ENCODE results near the gene CARNS1.

Gene CARNS1

GRCh38 chr11:67406420-67406968 is 9.0 kb upstream of the CARNS1 start:
- no peak for DNase-seq
- in situ Hi-C loops (cut with MboI; ENCODE audit: low pct_unique_long_range_greater_than_20kb, low sequenced_read_pairs), result no loop called here

DNA sequence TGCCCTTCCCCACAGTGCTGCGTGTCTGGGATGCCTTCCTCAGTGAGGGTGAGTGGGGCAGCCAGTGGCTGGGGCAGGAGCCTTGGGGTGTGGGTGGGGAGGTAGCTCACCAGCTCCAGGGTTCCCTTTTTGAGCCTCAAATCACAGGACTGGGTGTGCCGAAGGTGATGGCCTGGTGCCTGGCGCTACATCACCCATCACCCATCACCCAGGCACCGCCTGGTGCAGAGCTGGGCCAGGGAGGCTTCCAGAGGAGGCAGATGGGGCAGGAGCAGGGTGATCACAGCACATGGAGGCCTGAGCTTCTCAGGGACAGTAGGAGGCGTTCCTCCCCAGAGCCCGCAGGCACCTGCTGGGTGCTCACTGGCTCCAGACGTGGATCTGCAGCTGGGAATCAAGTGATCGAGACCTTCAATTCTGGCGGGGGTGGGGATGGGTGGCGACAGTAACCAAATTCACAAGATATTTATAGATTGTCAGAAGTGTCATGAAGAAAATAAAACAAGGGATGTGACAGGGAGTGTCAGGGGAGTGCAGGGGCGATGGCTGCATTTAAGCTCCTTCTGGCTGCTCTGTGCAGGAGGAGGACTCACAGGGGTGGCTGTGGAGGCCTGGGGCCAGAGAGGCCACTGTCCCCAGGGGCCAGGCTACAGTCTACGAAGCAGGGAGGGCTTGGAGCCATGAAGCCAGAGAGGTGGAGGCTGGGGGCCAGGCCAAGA is 8.3 kb upstream of the CARNS1 start:
- DNase-seq, result no peak
- in situ Hi-C loops (cut with MboI; ENCODE audit: low pct_unique_long_range_greater_than_20kb, low sequenced_read_pairs), result no loop called here

DNA sequence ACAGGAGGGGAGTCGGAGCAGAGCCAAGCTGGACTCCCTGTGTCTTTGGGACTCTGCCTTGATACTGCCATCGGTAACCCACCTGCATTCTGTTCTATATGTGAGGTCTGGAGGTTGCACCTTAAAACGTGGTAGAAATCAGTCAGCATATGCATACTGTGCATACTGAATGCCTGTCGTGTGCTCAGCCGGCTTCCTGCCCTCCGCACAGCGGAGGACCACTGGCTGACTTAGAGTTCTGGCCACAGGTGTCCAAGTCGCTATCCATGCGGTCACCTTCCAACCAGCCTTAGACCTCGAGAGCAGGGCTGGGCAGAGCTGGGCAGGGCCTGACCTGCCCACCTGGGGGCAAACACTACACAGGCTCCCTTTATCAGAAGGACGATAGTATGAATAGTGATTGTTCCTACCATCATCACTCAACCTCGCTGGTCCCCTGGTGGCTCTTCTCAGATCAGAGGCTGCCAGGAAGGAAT is 7.8 kb upstream of the CARNS1 start:
- no peak for DNase-seq
- in situ Hi-C loops (cut with MboI; ENCODE audit: low pct_unique_long_range_greater_than_20kb, low sequenced_read_pairs), result no loop called here

GRCh38 chr11:67408437-67409200 is 6.9 kb upstream of the CARNS1 start:
- in situ Hi-C loops (cut with MboI; ENCODE audit: low pct_unique_long_range_greater_than_20kb, low sequenced_read_pairs), result no loop called here
- no peak for DNase-seq

- in situ Hi-C loops (cut with MboI; ENCODE audit: low pct_unique_long_range_greater_than_20kb, low sequenced_read_pairs), result no loop called here
- DNase-seq, result peak; percentile 60
These were observed 6.2 kb upstream of the CARNS1 start for GRCh38 chr11:67409261-67409666.

DNA sequence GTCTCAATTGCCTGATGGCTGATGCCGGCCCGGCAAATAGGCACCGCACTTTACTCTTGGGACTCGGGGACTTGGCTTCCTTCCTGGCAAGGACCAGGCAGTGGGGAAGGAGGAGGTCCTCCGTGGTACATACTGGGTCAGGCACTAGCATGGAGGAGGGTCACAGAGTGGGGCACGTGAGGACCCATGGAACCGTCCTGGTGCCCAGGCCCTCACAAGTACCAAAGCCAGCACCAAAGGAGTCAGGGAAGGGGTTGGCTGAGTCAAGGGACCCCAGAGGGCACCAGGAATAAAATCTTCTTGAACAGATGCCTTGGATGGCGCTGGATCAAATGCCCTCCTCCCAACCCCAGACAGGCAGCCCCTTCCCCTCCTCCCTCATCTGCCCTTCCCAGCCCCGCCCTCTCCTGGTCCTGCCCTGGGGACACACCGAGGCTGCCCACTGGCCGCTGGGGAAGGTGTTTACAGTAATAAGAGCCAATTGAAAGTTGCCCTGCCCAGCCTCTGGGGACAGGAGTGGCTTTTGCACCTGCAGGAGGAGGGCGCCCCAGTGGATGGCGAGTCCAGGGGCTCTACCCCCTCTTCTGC is 5.6 kb upstream of the CARNS1 start:
- in situ Hi-C loops (cut with MboI; ENCODE audit: low pct_unique_long_range_greater_than_20kb, low sequenced_read_pairs), result no loop called here
- no peak for DNase-seq

DNA sequence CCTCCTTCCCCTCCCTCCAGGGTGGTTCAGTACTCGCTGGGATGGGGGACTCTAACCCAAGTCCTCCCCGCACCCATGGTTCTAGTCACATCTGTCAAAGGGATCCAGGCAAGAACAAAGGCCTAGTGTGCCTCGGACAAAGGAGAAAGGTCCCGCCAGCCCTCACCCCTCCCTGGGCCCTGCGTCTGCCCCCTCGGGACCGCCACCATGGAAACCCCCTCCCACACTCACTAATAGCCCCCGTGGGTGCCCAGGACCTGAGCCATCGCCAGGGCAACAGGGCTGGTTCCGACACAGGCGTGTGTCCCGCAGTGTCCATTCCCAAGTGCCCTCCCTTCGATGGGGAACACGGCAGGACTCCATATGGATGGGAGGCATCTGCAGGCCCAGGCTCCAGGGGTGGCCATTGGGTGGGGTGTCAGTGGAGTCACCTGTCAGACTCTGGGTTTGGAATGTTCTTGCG is 5.1 kb upstream of the CARNS1 start:
- DNase-seq, result no peak
- in situ Hi-C loops (cut with MboI; ENCODE audit: low pct_unique_long_range_greater_than_20kb, low sequenced_read_pairs), result no loop called here

GRCh38 chr11:67410984-67411784 is 4.3 kb upstream of the CARNS1 start:
- in situ Hi-C loops (cut with MboI; ENCODE audit: low pct_unique_long_range_greater_than_20kb, low sequenced_read_pairs), result no loop called here
- DNase-seq, result no peak

DNA sequence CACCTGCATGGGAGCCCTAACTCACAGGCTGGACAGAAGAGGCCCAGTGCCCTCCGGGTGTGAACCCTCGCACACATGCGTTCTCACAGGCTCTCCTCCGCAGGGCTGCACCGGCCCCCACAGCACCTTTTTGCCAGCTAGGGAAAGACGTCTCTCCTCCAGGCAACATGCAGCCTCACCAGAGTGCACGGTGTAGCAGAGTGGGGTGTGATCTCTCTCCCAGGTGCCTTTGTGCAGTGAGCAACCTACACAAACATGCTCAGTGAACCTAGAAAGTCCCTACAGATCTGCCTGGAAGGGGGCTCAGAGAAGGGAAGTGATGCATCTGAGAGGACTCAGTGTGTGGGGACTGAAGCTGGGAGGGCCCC is 3.7 kb upstream of the CARNS1 start:
- no peak for DNase-seq
- in situ Hi-C loops (cut with MboI; ENCODE audit: low pct_unique_long_range_greater_than_20kb, low sequenced_read_pairs), result no loop called here

DNA sequence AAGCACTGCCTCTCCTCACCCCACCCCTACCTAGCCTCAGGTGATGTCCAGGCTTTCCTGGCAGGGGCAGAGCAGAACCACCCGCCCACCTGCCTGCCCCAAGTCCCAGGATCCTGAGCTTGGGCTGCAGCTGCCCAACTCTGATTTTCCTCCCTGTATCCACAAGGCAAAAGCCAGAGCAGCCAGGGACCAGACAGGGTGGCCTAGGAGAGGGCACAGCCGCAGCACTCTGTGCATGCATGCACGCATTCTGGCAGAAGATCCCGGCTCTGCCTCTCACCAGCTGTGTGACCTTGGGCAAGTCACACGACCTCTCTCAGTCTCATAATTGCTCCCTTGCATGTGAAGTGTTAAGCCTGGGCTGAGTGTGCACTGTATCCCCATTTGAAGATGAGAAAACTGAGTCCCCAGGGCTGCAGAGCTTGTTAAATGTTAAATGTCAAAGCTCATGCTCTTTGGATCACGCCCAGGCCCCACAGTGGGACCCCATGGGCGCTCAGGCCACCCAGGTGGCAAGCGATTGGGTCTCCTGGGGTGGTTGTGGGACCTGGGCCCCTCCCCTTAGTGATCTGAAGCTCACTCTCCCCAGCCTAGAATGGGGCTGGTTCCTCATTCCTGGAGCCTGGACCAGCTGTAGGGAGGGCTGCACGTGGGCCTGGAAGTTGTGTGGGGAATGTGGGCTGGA is 2.8 kb upstream of the CARNS1 start:
- DNase-seq, result no peak
- in situ Hi-C loops (cut with MboI; ENCODE audit: low pct_unique_long_range_greater_than_20kb, low sequenced_read_pairs), result no loop called here

DNA sequence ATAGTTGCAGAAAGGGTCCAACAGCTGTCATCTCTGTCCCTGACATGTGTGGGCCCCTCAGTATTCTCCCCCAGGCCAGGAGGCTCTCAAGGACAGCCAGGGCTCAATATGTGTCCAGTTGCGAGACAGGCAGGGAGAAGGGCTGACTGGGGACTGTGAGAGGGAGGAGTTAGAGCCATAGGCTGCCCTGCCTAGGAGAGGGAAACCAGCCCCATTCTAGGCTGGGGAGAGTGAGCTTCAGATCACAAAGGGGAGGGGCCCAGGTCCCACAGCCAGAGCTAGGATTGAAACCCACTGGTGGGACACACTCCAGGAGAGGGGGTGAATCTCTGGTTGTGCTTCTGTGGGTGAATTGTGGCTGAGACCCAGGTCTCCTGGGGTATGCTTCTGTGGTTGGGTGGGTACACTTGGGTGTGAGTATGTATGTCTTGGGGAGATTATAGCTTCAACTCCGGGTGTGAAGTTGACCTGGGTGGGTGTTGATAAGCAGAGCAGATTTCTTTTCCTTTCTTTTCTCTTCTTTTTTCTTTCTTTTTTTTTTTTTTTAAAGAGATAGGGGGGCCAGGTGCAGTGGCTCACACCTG is 2.1 kb upstream of the CARNS1 start:
- no peak for DNase-seq
- in situ Hi-C loops (cut with MboI; ENCODE audit: low pct_unique_long_range_greater_than_20kb, low sequenced_read_pairs), result no loop called here

- peak; percentile 43 for DNase-seq
- in situ Hi-C loops (cut with MboI; ENCODE audit: low pct_unique_long_range_greater_than_20kb, low sequenced_read_pairs), result no loop called here
These were observed 1.2 kb downstream of the CARNS1 start for GRCh38 chr11:67416416-67417335.

DNA sequence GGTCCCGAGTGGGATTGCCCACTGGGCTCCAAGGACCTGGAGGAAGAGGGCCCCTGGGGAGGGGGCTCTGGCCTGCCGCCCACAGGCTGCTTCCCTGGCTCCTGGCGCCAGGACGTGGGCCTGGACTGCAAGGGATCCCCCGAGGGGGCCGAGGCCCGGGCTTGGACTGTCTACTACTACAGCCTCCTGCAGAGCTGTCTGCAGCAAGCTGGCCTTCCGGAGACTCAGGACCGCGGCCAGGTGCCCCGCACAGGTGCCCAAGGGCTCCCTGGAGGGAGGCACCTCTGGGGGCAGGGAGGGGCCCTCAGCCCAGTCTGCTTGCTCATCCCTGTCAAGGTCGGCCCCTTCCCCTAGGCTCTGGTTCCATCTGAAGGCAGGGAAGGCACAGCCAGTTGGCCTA is 1.9 kb downstream of the CARNS1 start:
- in situ Hi-C loops (cut with MboI; ENCODE audit: low pct_unique_long_range_greater_than_20kb, low sequenced_read_pairs), result no loop called here
- DNase-seq, result no peak

DNA sequence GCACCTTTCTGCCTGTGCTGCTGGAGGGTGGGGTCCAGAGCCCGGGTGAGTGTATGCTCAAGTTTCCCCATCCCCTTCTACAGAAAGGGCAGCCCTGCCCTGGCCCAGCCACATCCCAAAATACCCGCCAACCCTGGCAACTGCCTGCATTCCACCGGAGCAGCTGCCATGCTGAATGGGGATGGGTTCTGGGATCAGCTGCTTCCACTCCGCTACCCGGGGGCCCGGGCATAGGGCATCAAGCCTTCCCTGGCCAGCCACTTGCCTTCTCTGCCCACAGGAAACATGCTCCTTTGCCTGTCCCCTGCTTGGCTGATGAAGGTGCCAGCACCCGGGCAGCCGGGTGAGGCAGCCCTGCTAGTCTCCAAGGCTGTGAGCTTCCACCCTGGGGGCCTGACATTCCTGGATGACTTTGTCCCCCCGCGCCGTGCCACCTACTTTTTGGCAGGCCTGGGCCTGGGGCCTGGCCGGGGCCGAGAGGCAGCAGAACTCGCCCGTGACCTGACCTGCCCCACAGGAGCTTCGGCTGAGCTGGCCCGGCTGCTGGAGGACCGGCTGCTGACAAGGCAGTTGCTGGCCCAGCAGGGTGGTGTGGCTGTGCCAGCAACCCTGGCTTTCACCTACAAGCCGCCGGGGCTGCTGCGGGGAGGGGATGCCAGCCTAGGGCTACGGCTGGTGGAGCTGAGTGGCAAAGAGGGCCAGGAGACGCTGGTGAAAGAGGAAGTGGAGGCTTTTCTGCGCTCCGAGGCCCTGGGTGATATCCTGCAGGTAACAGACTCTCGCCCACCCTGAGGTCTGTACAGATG is 3.2 kb downstream of the CARNS1 start:
- DNase-seq, result peak; percentile 30
- in situ Hi-C loops (cut with MboI; ENCODE audit: low pct_unique_long_range_greater_than_20kb, low sequenced_read_pairs), result no loop called here

DNA sequence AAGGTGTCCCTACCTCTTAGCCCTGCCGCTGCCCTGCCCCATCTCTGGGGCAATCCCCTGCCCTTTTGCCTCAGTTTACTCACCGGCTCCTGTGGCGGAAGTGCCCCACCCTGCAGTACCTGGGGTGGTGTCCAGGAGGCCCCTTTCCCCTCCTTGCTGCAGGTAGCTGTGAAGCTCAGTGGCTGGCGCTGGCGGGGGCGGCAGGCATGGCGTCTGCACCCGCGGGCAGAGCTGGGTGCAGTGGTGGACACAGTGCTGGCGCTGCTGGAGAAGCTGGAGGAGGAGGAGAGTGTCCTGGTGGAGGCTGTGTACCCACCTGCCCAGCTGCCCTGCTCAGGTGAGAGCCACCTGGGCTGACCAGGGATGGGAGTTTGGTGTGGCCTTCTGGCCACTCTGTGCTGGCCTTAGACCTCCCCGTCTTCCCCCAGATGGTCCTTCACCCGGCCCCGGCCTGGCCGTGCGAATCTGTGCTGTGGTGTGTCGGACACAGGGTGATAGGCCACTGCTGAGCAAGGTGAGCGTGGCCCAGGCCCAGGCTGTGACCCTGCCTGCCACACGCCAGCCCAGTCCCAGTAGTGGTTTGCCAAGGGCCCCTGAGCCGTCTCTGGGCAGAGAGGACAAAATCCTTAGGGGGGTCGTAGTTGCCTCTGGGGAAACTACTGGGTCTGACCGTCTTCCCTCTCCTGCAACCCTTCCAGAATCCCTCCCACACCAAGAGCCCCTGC is 4.0 kb downstream of the CARNS1 start:
- in situ Hi-C loops (cut with MboI; ENCODE audit: low pct_unique_long_range_greater_than_20kb, low sequenced_read_pairs), result no loop called here
- no peak for DNase-seq

DNA sequence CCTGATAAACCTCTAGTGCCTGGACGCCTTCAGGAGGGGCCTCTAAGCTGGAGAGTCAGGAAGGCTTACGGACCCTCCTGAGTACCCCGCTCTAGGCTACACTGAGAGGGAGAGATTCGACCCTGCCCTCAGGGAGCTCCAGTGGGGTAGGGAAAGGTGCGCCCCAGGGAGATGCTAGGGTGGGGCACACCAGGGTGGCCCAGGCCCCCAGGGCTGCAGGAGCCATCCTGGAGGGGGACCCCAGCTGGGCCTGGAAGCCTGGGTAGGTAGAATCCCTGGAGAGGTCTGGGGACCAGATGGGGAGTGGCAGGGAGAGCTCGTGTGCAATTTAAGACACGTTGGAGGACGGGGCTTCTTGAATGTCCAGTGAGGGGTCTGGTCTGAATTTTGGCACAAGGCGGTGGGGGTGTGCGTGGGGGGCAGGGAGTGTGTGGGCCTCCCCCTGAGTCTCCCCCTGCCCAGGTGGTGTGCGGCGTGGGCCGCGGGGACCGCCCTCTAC is 4.7 kb downstream of the CARNS1 start:
- DNase-seq, result no peak

More for the DNA sequence above, 4.7 kb downstream of the CARNS1 start:
- in situ Hi-C loops (cut with MboI; ENCODE audit: low pct_unique_long_range_greater_than_20kb, low sequenced_read_pairs), result no loop called here
